Stromal cell of bone marrow (primary cell): ENCODE results near the gene EPHB2.
A peak's percentile ranks its signal among the peaks of the same experiment; 100 is the strongest.

Experiments
- DNase-seq: peaks from one replicate; pipeline ENCODE4 v3.0.0-alpha.2; 2012; ENCODE audit warnings: low read depth

Gene EPHB2

GRCh38 chr1:22803833-22804232 is 93.2 kb downstream of the EPHB2 start:
- DNase-seq: no peak

- DNase-seq: no peak
These were observed 93.8 kb downstream of the EPHB2 start for GRCh38 chr1:22804406-22804805.

GRCh38 chr1:22804969-22805671 is 94.5 kb downstream of the EPHB2 start:
- no peak for DNase-seq

DNA sequence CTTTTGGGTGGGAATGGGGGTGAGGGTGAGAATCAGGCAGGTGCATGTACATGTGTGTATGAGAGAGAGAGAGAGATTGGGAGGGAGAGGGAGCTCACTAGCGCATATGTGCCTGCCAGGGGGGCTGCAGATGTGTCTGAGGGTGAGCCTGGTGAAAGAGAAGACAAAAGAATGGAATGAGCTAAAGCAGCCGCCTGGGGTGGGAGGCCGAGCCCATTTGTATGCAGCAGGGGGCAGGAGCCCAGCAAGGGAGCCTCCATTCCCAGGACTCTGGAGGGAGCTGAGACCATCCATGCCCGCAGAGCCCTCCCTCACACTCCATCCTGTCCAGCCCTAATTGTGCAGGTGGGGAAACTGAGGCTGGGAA is 95.0 kb downstream of the EPHB2 start:
- DNase-seq: no peak

DNA sequence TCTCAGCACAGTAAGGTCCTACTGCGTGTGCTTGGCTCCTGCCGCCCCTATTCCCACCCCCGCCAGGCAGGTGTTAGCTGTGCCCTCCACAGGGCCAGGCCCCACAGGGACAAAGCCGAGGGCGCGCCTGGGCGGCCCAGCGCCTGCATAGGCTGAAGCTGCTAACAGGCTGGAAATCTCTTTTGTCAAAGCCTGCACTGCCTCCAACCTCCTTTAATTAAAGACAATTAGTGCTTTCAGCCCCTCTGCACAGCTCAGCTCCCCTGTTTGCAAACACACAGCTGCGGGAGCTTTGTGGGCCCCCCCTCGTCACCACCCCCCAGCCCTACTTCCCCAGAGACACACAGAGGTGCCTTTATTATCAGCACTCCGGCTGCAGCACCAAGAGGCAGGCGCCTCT is 95.9 kb downstream of the EPHB2 start:
- DNase-seq: no peak

GRCh38 chr1:22807340-22807739 is 96.7 kb downstream of the EPHB2 start:
- DNase-seq: no peak

DNA sequence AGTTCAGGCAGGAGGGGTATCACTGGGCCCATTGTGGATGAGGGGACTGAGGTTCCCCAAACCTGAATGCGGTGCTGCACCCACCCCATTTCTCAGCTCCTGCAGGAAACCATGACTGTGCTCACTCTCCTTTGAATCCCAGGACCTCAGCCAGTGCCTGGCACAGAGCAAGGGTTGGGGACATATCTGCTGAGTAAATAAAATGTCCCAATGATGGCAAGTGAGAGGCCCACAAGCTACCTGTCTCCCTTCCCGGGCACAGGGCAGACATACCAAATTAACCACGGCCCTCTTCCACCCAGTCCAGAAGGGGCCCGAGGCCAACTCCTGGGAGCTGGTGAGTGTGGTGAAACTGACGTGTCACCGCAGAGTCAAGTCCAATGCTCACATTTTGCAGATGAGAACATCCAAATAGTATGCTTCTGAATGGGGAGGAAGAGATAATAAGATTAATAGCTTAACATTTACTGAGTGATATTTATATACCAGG is 97.6 kb downstream of the EPHB2 start:
- peak; percentile 49 for DNase-seq

DNA sequence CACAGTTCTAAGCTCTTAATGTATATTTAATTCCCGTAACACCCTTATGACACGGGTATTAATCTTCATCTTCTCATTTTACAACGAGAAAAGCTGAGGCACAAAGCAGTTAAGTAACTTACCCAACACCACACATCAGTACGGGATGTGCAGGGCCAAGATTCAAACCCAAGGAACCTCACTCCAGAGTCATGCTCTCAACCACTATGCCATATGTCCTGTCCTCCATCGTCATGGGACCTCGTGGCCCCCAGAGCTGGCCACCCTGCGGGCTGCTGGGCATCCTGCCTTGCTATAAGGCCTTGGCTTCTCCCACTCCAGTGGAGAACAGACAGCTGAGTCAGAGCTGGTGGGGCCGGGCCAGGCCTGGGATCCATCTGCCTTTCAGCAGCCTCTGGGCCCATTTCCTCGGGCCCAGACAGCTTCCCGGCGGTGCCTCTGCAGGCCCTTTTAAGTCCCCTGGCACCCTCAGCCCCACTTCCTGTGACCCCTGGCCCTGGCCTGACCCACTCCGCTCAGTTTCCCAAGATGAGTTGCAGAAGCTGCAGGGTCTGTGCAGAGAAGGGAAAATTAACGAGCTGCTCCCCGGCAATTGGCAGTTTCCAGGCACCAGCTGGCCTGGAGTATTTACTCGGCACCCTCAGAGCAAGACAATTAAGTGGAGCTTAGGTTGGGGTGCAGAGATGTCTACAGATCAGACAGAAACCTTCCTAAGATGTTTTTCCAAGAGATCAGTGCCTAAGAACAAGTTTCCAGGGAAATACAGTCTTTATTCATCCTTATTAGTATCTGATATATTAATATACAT is 98.2 kb downstream of the EPHB2 start:
- peak; percentile 69 for DNase-seq

DNA sequence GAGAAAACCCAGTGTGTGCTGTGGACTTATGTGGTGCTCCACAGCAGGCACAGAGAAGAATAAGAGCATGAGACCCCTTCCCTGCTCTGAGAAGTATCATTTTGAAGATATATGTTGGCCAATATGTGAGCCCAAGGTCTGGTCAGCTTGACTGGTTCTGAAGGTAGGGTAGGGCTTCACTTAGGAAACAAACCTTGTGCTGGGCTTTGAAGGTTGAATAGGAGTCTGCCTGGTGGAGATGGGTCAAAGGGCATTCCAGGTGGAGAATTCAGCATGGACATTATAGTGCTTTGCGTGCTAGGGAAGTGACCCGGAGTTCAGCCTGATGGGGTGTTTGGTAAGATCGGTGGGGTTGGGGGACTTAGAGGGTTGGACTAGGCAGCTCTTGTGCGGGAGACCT is 99.1 kb downstream of the EPHB2 start:
- no peak for DNase-seq

GRCh38 chr1:22810378-22810777 is 99.7 kb downstream of the EPHB2 start:
- DNase-seq: no peak

- DNase-seq: no peak
These were observed 101.6 kb downstream of the EPHB2 start for GRCh38 chr1:22812092-22812880.

GRCh38 chr1:22812993-22813790 is 102.6 kb downstream of the EPHB2 start:
- DNase-seq: no peak

- no peak for DNase-seq
These were observed 103.8 kb downstream of the EPHB2 start for GRCh38 chr1:22814176-22815042.

GRCh38 chr1:22815043-22815365 is 104.4 kb downstream of the EPHB2 start:
- no peak for DNase-seq

- no peak for DNase-seq
These were observed 104.9 kb downstream of the EPHB2 start for GRCh38 chr1:22815421-22816066.

- DNase-seq: no peak
These were observed 105.6 kb downstream of the EPHB2 start for GRCh38 chr1:22816067-22816775.

DNA sequence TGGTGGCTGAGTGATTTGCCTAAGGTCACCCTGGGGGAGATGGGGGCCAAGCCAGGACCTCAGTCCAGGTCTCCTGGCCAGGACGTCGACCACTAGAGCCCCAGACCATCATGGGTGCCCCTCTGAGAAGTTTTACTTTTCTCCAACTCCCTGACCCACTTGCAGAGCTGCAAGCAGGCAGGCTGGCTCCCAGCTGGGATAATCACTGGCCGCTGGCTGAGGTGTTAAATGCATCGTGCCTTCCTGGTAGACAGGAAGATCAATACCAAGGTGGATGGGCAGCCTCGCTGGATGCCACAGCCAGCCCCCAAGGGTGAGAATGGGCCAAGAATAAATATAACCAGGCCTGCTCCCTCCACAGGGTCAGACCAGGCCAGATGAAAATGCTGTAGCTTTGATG is 106.2 kb downstream of the EPHB2 start:
- DNase-seq: no peak

DNA sequence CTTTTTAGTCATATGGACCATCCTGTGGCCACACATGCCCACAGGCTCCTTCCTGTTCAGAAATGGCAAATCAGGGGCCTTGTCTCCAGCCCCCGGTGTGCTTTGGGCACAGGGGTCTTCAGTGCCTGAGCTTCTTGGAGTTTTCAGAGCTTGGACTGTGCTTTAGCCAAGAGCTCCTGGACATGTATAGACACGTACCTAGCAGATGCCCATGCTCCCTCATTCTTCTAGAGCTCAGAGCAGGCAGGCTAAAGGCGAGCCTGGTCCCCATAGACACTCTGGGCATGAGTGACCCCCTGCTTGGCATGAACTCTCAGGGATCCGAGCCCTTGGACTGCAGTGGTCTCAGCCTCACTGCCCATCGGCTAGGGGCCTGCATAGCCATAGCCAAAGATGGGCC is 106.8 kb downstream of the EPHB2 start:
- DNase-seq: no peak

DNA sequence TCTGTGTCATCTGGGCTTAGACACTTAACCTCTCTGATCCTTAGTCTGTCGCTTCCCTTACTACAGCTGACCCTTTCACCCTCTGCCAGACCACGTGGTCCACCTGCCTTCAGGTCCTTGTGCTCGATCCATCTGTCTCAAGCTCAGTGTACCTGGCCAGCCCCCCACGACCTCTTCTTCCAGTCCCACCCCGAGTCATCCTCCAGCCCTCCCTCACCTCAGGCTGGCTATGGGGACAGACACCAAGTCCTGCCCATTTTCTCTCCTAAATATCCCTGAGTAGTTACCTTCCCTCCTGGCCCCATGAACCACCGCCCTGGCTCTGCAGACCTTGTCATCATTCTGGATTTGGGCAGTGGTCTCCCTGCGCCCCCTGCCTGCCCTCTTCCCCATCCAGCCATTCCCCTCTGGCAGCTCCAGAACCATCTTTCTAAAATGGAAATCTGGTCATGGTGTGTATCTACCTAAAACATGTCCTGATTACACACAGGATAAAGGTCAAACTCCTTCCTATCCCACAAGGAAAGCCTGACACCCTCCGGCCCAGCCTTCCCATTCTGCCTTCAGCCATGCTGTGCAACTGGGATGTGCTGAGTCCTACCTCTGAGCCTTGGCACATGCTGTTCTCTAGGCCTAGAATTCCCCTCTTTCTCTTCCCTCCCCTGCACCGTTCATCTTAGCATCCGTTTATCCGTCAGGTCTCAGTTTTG is 107.6 kb downstream of the EPHB2 start:
- no peak for DNase-seq
